Central memory CD8-positive, alpha-beta T cell (primary cell): ENCODE results near the gene HERC2.
A peak's percentile ranks its signal among the peaks of the same experiment; 100 is the strongest.
"Not testable (repeated sequence)": the region's sequence is repeated elsewhere in the genome, so short reads cannot be mapped to it uniquely, and the experiment has no call there.

ENCODE experiments used
- ATAC-seq: fragments of 150-1000 bp; cut with Tn5 transposase; replicated peaks from 2 replicates; pipeline ENCODE4 v1.10.0; 2022; ENCODE audit warnings: mild to moderate bottlenecking, moderate FRiP score, moderate number of reproducible peaks; ENCODE audit not compliant: poor library complexity, severe bottlenecking; ENCODE audit errors: extremely low read depth
- DNase-seq, 2 donors: peaks; one replicate each; pipeline ENCODE4 v3.0.0; 2021; ENCODE audit warnings: low spot score in 2 of 2
- H3K27ac Mint-ChIP-seq: one replicate; pipeline ENCODE4 v1.8.0; 2022; ENCODE audit warnings: low read depth, mild to moderate bottlenecking, moderate library complexity, mixed read lengths
- H3K27me3 Mint-ChIP-seq: one replicate; pipeline ENCODE4 v1.8.0; 2022; ENCODE audit warnings: mixed read lengths
- H3K36me3 Mint-ChIP-seq: one replicate; pipeline ENCODE4 v1.8.0; 2022; ENCODE audit warnings: mild to moderate bottlenecking, moderate library complexity, mixed read lengths; ENCODE audit not compliant: insufficient read depth
- H3K4me1 Mint-ChIP-seq: one replicate; pipeline ENCODE4 v1.8.0; 2022; ENCODE audit warnings: mixed read lengths
- H3K4me3 Mint-ChIP-seq: one replicate; pipeline ENCODE4 v1.8.0; 2022; ENCODE audit warnings: mild to moderate bottlenecking, moderate library complexity, mixed read lengths
- H3K9me3 Mint-ChIP-seq: one replicate; pipeline ENCODE4 v1.8.0; 2022; ENCODE audit warnings: mixed read lengths

Gene HERC2

DNA sequence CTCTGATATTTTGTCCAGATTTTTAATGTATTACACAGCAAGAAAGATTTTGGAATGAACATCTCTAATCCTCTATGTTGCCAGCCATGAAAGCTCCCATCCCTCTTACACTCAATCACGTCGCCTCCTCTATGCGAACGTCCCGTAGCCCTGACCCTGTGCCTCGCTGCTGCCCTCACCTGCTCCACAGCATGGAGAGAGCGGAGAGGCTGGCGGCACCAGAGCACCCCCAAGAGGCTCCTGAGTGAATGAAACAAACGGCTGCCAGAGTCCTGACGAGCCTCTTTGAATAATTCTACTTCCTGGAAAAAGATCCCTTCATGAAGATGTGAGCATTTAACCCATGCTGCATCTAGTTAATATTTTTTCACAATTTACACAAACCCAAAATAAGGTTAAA lies 116.3 kb downstream of the HERC2 start:
- not testable (repeated sequence) for H3K27me3 Mint-ChIP-seq, H3K4me3 Mint-ChIP-seq, H3K9me3 Mint-ChIP-seq, H3K27ac Mint-ChIP-seq, ATAC-seq, H3K4me1 Mint-ChIP-seq, DNase-seq
- peaks cover 18% of the 10 kb centered on the region for H3K36me3 Mint-ChIP-seq

DNA sequence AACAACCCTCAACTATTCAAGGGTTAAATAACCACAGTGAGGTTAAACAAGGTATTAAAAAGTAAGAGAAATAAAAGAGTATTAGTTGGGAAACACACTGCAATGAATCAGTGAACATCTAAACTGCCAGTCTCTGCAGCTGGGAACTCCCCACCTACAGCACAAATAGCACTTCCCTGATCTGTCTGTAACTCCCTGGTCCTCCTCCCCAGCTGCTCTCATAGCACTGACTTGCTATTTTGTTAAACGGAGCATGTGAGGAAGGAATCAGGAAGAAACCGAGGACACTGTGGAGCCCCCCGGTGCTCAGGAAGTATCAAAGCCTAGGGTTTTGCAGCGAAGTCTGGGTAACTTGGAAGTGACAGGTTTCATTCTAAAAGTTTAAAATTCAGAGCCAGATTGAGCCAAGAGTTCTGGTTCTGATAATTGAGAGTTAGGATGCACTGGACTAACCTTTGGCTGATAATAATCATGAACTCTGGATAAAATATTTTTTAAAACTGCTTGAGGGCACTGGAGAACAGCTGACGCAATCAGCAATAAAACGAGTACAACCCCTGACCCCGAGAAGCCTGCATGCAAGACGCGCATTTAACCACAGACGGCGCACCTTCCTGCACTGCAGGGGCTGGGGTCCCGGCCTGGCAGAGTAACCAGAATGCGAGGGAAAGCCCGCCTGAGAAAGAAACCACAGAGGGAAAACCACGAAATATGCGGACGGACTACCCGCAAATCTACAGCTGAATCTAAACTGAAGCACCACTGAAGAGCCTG lies 118.7 kb downstream of the HERC2 start:
- not testable (repeated sequence) for H3K27ac Mint-ChIP-seq, H3K27me3 Mint-ChIP-seq, ATAC-seq, H3K9me3 Mint-ChIP-seq, H3K4me1 Mint-ChIP-seq, H3K4me3 Mint-ChIP-seq, DNase-seq
- H3K36me3 Mint-ChIP-seq, result peaks cover 31% of the 10 kb centered on the region

DNA sequence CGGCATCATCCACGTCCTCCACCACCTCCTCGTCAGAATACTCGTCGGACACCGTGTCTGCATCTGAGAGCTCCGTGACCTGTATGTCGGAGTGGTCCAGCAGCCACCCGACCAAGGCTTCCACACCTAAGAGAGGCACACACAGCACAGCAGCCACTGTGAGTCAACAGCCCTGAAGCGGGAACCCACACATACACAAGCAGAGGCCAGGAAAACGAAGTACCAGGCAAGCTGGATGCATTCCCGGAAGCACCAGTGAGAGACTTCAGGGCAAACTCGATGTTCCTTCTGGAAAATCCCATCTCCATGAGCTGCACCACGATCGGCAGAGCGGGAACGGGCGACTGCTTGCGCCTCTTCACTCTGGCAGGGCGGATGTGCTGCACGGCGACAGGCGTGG lies 119.9 kb downstream of the HERC2 start:
- H3K9me3 Mint-ChIP-seq, H3K4me3 Mint-ChIP-seq, H3K27ac Mint-ChIP-seq, H3K4me1 Mint-ChIP-seq, ATAC-seq, H3K27me3 Mint-ChIP-seq, DNase-seq: not testable (repeated sequence)
- H3K36me3 Mint-ChIP-seq, result peaks cover 34% of the 10 kb centered on the region

DNA sequence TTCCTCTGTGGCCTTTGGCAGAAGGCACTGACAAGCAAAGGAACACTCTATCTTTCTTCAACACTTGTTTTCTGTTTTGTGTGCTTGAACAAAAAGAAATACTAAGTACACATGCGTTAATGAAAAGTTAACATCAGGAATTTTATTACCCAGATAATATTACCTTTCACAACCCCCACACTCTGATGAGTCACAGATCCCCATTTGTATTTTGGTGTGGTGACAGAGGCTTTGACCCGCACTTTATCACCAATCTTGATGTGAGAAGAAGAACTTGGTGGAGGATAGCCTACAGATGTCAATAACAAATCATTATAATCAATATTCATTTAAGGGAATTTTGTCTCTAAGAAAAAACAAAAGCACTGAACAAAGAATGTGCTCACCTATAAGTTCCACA lies 123.8 kb downstream of the HERC2 start:
- ATAC-seq, H3K4me3 Mint-ChIP-seq, H3K4me1 Mint-ChIP-seq, DNase-seq, H3K9me3 Mint-ChIP-seq, H3K27ac Mint-ChIP-seq, H3K27me3 Mint-ChIP-seq: not testable (repeated sequence)
- peaks cover 32% of the 10 kb centered on the region for H3K36me3 Mint-ChIP-seq

GRCh38 chr15:28197694-28198093 lies 124.3 kb downstream of the HERC2 start:
- H3K4me1 Mint-ChIP-seq, DNase-seq, H3K27ac Mint-ChIP-seq, H3K27me3 Mint-ChIP-seq, ATAC-seq, H3K9me3 Mint-ChIP-seq, H3K4me3 Mint-ChIP-seq: not testable (repeated sequence)
- peaks cover 32% of the 10 kb centered on the region for H3K36me3 Mint-ChIP-seq

DNA sequence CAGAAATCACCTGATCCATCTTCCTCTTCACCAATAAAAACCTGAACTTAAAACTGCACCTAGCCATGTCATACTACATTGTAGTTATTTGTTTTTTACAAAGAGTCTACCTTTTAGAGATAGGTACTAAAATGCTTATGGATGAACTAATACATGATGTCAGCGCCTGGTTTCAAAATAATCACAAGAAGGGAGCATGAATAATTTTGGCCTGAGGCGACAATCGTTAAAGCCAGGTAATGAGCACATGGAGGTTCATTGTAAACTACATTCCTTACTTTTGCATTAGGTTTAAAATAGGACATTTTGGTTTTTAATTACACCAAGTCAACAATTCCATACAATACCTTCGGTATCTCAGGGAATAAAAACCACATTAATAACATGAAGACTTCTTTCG lies 125.4 kb downstream of the HERC2 start:
- H3K27me3 Mint-ChIP-seq, ATAC-seq, H3K4me1 Mint-ChIP-seq, DNase-seq, H3K9me3 Mint-ChIP-seq, H3K4me3 Mint-ChIP-seq, H3K27ac Mint-ChIP-seq: not testable (repeated sequence)
- H3K36me3 Mint-ChIP-seq, result peaks cover 32% of the 10 kb centered on the region

DNA sequence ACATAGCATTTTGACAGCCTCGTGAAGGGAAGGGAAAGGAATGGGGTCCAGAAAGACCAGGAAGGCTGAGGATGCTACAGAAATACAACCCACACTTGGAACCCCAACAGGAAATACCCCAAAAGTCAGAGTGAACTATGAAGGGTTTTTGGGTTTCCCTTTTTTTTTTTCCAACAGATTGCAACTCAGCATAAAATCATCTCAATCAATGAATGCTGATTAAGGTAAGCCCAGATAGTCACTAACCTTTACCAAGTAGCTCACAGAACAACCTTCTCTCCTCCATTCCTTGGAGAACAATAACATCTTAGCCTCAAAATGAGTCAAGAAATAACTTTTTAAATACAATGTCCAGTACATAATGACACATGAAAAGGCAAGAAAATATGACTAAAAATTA lies 129.2 kb downstream of the HERC2 start:
- peak overlapping the region; percentile 37 for H3K27ac Mint-ChIP-seq
- H3K27me3 Mint-ChIP-seq, result no peaks in the 10 kb centered on the region
- H3K36me3 Mint-ChIP-seq, result peaks cover 31% of the 10 kb centered on the region
- H3K4me1 Mint-ChIP-seq, result no peaks in the 10 kb centered on the region
- ATAC-seq (no peak), DNase-seq (no peak)
- no peaks in the 10 kb centered on the region for H3K9me3 Mint-ChIP-seq
- no peak overlapping the region for H3K4me3 Mint-ChIP-seq

- peaks cover 36% of the 10 kb centered on the region for H3K36me3 Mint-ChIP-seq
Measured at GRCh38 chr15:28191832-28192231, 130.1 kb downstream of the HERC2 start.

GRCh38 chr15:28190391-28191174 lies 131.4 kb downstream of the HERC2 start:
- H3K27ac Mint-ChIP-seq, result no peak overlapping the region
- H3K27me3 Mint-ChIP-seq, result no peaks in the 10 kb centered on the region
- DNase-seq (no peak), ATAC-seq (no peak)
- no peaks in the 10 kb centered on the region for H3K9me3 Mint-ChIP-seq
- H3K4me1 Mint-ChIP-seq, result no peaks in the 10 kb centered on the region
- H3K4me3 Mint-ChIP-seq, result no peak overlapping the region
- peaks cover 40% of the 10 kb centered on the region for H3K36me3 Mint-ChIP-seq

More at GRCh38 chr15:28191832-28192231, 130.1 kb downstream of the HERC2 start:
- Mint-ChIP-seq H3K4me1 (no peaks in the 10 kb centered on the region), H3K27ac (no peak overlapping the region), H3K9me3 (no peaks in the 10 kb centered on the region), H3K27me3 (no peaks in the 10 kb centered on the region), H3K4me3 (no peak overlapping the region)
- ATAC-seq (no peak), DNase-seq (no peak)

DNA sequence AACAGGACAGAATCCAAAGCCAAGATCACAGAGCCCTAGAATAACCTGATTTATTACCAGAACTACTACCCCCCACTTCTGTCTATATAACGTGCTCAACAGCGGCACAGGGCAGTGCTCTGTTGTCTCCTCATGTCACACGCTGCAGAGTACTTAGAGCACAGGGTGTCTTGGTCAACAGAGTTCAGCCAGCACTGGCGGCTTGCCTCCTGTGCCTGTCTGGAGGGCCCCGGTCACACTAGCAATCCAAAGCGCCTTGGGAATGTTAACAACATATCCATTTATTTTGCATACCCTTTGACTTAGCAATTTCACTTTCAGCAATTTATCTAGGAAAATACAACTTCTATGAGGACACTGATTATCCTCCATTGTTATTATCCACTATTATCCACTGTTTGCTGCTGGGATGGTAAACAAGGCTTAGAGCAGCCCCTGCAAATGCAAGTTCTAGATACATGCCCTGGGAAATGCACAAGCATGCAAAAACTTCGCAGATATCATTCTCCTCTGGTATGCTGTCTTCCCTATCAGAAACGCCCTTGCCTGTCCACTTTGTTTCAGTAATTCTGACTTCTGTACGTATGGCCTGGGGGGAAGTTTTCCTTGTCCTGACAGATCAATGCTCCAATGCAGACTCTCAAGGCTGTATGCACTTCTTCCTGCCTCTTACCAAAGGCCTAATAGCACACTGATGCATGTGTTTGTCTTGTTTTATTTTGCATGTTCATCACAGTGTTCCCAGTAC lies 136.7 kb downstream of the HERC2 start:
- peaks cover 35% of the 10 kb centered on the region for H3K36me3 Mint-ChIP-seq
- no peak for ATAC-seq
- no peaks in the 10 kb centered on the region for H3K27me3 Mint-ChIP-seq
- H3K4me1 Mint-ChIP-seq, result no peaks in the 10 kb centered on the region
- H3K4me3 Mint-ChIP-seq, result no peak overlapping the region
- no peak overlapping the region for H3K27ac Mint-ChIP-seq
- no peaks in the 10 kb centered on the region for H3K9me3 Mint-ChIP-seq
- no peak for DNase-seq

DNA sequence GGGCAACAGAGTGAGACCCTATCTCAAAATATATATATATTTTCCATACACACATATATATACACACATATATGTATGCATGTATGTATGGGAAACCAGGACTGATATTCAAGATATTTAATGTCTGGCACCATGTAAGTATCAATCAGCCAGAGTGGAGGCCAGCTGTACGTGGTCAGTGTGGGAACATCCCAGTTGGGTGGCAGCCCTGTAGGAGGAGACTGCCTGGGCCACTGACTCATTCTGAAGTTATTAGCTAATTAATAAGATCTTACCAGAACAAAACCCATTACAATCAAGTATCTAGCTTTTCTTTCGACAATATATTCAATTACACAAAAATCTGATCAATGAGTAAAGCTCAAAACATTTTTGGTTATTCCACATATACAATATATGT lies 137.8 kb downstream of the HERC2 start:
- H3K4me3 Mint-ChIP-seq, result no peak overlapping the region
- H3K9me3 Mint-ChIP-seq, result no peaks in the 10 kb centered on the region
- peaks cover 34% of the 10 kb centered on the region for H3K36me3 Mint-ChIP-seq

GRCh38 chr15:28182731-28183130 lies 139.2 kb downstream of the HERC2 start:
- DNase-seq, result no peak
- Mint-ChIP-seq H3K27ac (no peak overlapping the region), H3K27me3 (no peaks in the 10 kb centered on the region), H3K4me3 (no peak overlapping the region), H3K4me1 (no peaks in the 10 kb centered on the region), H3K36me3 (peaks cover 30% of the 10 kb centered on the region), H3K9me3 (no peaks in the 10 kb centered on the region)
- no peak for ATAC-seq

More for the DNA sequence above, 137.8 kb downstream of the HERC2 start:
- ATAC-seq (no peak), DNase-seq (no peak)
- Mint-ChIP-seq H3K27ac (no peak overlapping the region), H3K4me1 (no peaks in the 10 kb centered on the region), H3K27me3 (no peaks in the 10 kb centered on the region)
